ENCODE measurements around the gene VAV3.

Gene VAV3

DNA sequence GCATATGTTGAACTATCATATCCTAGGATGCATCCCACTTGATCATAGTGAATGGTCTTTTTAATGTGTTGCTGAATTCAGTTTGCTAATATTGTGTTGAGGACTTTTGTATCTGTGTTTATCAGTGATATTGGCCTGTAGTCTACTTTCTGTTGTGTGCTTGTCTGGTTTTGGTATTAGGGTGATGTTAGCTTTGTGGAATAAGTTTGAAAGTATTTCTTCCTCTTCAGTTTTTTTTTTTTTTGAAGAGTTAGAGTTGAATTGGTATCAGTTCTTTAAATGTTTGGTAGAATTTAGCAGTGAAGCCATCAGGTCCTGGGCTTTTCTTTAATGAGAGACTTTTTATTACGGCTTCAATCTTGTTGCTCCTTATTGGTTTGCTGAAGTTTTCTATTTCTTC lies 162.3 kb downstream of the VAV3 start:
- no peak for DNase-seq (ENCODE audit: extremely low read depth, low read depth)

DNA sequence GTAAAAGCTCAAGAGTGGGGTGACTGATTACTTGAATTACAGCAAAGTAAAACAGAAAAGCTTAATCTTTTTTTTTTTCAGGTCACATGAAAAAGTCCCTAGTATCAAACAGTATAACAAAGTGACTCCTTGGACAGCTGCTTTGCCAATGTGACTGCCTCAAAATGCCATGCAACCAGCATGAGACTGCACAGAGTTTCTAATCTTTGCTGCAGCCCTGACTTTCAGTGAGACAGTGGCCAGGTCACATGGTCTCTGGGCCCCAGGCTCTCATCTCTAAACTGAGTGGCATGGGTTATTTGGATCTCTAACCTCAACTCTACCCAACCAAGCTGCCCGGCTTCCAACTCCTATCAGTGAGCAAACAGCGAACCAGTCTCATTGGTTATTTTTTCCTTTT lies 169.0 kb downstream of the VAV3 start:
- DNase-seq (ENCODE audit: extremely low read depth, low read depth): no peak
- TF ChIP-seq, protein P1, sequence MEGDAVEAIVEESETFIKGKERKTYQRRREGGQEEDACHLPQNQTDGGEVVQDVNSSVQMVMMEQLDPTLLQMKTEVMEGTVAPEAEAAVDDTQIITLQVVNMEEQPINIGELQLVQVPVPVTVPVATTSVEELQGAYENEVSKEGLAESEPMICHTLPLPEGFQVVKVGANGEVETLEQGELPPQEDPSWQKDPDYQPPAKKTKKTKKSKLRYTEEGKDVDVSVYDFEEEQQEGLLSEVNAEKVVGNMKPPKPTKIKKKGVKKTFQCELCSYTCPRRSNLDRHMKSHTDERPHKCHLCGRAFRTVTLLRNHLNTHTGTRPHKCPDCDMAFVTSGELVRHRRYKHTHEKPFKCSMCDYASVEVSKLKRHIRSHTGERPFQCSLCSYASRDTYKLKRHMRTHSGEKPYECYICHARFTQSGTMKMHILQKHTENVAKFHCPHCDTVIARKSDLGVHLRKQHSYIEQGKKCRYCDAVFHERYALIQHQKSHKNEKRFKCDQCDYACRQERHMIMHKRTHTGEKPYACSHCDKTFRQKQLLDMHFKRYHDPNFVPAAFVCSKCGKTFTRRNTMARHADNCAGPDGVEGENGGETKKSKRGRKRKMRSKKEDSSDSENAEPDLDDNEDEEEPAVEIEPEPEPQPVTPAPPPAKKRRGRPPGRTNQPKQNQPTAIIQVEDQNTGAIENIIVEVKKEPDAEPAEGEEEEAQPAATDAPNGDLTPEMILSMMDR (IDR thresholded peaks at IDR 0.05; ENCODE audit: low read depth, low read length): no peak

More for the DNA sequence above, 162.3 kb downstream of the VAV3 start:
- TF ChIP-seq, protein P1 (IDR thresholded peaks at IDR 0.05; ENCODE audit: low read depth, low read length): no peak

DNA sequence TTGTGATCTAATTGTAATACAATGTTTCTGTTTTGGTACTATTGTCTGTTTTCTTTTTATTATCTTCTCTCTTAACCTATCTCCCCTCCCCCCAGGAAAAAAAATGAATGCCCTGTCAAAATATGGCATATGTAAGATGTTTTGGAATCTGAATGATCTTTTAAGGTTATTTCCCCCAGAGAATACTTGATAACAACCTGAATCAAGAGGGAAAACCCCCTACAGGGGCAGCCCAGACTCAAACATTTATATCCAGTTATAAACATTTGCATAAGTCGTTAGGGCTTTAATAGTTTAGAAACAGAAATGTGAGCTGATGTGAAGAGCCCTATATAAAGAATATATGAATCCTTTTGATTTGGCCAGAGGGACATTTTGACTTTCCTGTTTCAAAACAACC lies 169.5 kb downstream of the VAV3 start:
- TF ChIP-seq, protein P1 (IDR thresholded peaks at IDR 0.05; ENCODE audit: low read depth, low read length): no peak
- DNase-seq (ENCODE audit: extremely low read depth, low read depth): no peak

DNA sequence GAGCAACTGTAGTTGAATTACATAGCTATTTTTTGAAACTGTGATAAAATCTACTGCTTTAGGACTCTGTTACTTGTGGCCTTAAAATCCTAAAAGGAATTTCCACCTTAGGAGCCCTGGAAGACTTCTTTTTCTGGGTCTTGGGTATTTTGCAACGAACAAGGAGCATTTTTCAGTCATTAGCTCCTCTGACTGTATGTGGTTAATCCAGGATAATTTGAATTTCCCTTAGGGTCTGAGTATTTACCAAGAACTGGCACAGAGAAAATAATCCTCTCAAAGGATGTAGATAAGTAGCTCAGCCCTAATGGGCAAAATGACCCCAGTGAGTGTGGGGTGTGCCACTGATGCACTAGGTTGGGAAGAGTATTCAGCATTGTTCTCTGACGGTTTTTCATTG lies 170.4 kb downstream of the VAV3 start:
- no peak for DNase-seq (ENCODE audit: extremely low read depth, low read depth)
- TF ChIP-seq, protein P1 (IDR thresholded peaks at IDR 0.05; ENCODE audit: low read depth, low read length): no peak

DNA sequence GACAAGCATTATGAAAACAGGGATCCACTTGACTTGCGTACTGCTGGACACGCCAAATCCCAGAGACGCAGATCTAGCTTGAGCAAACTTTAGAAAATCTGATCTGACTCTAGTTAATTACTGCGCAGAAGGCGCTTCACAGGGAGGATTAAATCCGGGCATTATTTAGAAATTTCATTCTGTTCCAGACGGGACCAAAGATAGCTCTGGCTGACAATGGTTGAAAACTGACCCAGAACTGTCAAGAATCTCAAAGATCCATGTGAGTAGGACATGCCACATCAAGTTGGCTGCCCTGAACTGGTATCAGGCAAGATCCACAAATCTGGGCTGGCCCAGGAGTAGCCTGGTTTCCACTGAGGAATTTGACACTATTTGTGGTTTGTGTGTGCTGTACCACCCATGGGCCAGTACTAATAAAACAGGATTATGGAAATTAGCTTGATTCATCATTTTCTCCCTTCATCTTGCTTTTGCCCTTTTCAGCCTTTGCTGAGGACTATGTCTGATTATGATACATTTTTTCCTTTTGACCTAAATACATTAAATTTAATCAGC lies 171.0 kb downstream of the VAV3 start:
- TF ChIP-seq, protein P1 (IDR thresholded peaks at IDR 0.05; ENCODE audit: low read depth, low read length): no peak

DNA sequence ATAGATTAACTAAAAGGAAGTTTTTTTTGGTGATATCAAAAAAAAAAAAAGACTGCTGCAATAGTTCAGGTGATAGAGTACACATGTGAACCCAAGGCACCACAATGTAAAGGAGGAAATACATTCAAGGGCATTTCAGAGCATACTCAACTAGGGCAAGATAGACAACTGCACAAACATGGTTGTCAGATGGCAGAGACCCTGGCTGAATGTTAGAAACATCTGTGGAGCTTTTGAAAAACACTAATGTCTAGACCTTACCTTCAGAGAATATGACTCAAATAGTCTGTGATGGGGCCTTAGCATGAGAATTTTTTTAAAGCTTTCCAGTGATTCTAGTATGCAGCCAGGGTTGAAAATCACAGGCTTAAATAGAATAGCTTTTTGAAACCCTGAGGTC lies 173.6 kb downstream of the VAV3 start:
- TF ChIP-seq, protein P1 (IDR thresholded peaks at IDR 0.05; ENCODE audit: low read depth, low read length): no peak
- no peak for DNase-seq (ENCODE audit: extremely low read depth, low read depth)

More for the DNA sequence above, 171.0 kb downstream of the VAV3 start:
- no peak for DNase-seq (ENCODE audit: extremely low read depth, low read depth)

DNA sequence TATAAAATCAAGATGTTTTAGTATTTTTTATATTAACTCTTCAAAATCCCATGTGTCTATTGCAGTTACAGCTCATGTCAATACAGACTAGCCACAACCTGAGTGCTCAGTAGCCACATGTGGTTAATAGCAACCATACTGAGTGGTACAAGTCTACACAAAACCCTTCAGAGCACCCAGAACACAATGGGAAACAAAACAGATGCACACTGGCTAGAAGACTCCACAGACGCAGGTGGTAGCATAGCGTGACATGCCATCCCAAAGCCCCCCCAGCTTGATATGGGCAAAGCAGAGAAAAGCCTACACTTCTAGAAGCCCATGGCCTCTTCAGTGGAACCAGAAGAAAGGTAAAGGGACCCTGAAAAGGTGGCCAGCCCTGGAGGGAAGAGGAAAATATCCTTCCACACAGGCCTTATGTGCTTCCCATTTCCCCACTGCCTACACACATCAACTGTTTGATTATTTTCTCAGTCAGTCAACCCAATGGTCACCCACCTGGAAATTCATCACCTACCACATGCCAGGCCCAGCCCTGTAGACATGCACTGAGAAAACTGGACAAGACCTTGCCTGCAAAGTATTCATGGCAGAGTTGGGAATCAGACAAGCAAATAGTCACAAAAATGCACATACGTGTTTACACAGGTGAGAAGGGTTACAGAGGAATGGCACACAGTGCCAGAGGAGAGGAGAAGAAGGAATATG lies 175.0 kb downstream of the VAV3 start:
- no peak for DNase-seq (ENCODE audit: extremely low read depth, low read depth)
- TF ChIP-seq, protein P1 (IDR thresholded peaks at IDR 0.05; ENCODE audit: low read depth, low read length): no peak
